Smooth muscle cell (in vitro differentiated cells): Measurements from ENCODE around the gene ZNF532. TPM values are rescaled to one million over a fixed set of nuclear protein-coding genes. Genes with fewer than 3 reads are reported as not detected.
A peak's percentile ranks its signal among the peaks of the same experiment; 100 is the strongest.

Source experiments
- DNase-seq: peaks from one replicate; lab custom pipeline; 2025; ENCODE audit not compliant: unreplicated experiment; lab: John Stamatoyannopoulos, UW
- H2AFZ ChIP-seq: fragments of 200-600 bp; sonication (generic); 2 replicates; pipeline ENCODE4 v1.6.0; 2016; ENCODE audit warnings: antibody characterized with exemption, low read depth, mild to moderate bottlenecking
- H3F3A ChIP-seq: fragments of 200-600 bp; sonication (generic); 2 replicates; pipeline ENCODE4 v1.6.0; 2017; ENCODE audit warnings: antibody characterized with exemption, low read depth
- H3K27ac ChIP-seq: fragments of 200-600 bp; sonication (generic); 2 replicates; pipeline ENCODE4 v1.5.1; 2016; ENCODE audit warnings: low read depth, mild to moderate bottlenecking
- H3K27me3 ChIP-seq: fragments of 200-600 bp; sonication (generic); 2 replicates; pipeline ENCODE4 v1.6.1; 2016; ENCODE audit warnings: low read depth, mild to moderate bottlenecking
- H3K36me3 ChIP-seq: fragments of 200-600 bp; sonication (generic); 2 replicates; pipeline ENCODE4 v1.5.1; 2016; ENCODE audit warnings: low read depth
- H3K4me1 ChIP-seq: fragments of 200-600 bp; sonication (generic); 2 replicates; pipeline ENCODE4 v1.5.1; 2016; ENCODE audit warnings: low read depth
- H3K4me2 ChIP-seq: fragments of 200-600 bp; sonication (generic); 2 replicates; pipeline ENCODE4 v1.6.0; 2016; ENCODE audit warnings: mild to moderate bottlenecking
- H3K4me3 ChIP-seq: fragments of 200-600 bp; sonication (generic); 2 replicates; pipeline ENCODE4 v1.5.1; 2016; ENCODE audit warnings: mild to moderate bottlenecking
- H3K79me2 ChIP-seq: fragments of 200-600 bp; sonication (generic); 2 replicates; pipeline ENCODE4 v1.6.0; 2016; ENCODE audit warnings: low read depth, mild to moderate bottlenecking
- H3K9ac ChIP-seq: fragments of 200-600 bp; sonication (generic); 2 replicates; pipeline ENCODE4 v1.6.0; 2016; ENCODE audit warnings: low read depth
- H3K9me3 ChIP-seq: fragments of 200-600 bp; sonication (generic); replicated peaks from 2 replicates; pipeline ENCODE4 v1.5.1; 2016; ENCODE audit warnings: low read depth
- H4K20me1 ChIP-seq: fragments of 200-600 bp; sonication (generic); 2 replicates; pipeline ENCODE4 v1.6.0; 2016; ENCODE audit warnings: low read depth
- CTCF ChIP-seq: fragments of 200-600 bp; sonication (generic); IDR thresholded peaks from 2 replicates; pipeline ENCODE4 v1.5.1; 2017; ENCODE audit warnings: borderline replicate concordance, mild to moderate bottlenecking, antibody characterized with exemption; ENCODE audit not compliant: insufficient read depth, poor library complexity, severe bottlenecking
- WGBS: methylation state at CpG from one replicate; pipeline ENCODE4 v1.1.7; 2016; ENCODE audit warnings: low lambda C conversion rate; 5-methylcytosine and 5-hydroxymethylcytosine counted together
- polyA plus RNA-seq: library from polyadenylated mRNA; unstranded; fragments of >200 nt; fragmentation: Nextera tagmentation; extraction: Ambion mirVana; gene quantifications from 2 replicates; pipeline ENCODE4 v1.2.1, GENCODE V29; 2016
- total RNA-seq: library from RNA; depleted of rRNA; stranded (reverse); fragments of >200 nt; gene quantifications from 2 replicates; pipeline ENCODE4 v1.2.3, GENCODE V29; 2014

The ZNF532 gene
- total and polyA plus RNA-seq, 2 experiments from 2014 or later = 31.6 to 126 TPM

- Histone ChIP-seq H3F3A (no peaks in the 10 kb centered on the region), H4K20me1 (peaks cover 99% of the 10 kb centered on the region), H3K36me3 (no peaks in the 10 kb centered on the region), H3K4me1 (peaks cover 4% of the 10 kb centered on the region), H3K9ac (no peak overlapping the region), H3K4me3 (no peak overlapping the region), H3K4me2 (no peak overlapping the region), H3K27me3 (no peaks in the 10 kb centered on the region), H3K27ac (peak overlapping the region; percentile 58), H3K79me2 (peaks cover 96% of the 10 kb centered on the region), H2AFZ (no peak overlapping the region), H3K9me3 (no peaks in the 10 kb centered on the region)
- no peak for TF ChIP-seq CTCF
- no peak for DNase-seq
- WGBS = 93% methylated on average over 9 of the region's 9 CpGs
Observed at GRCh38 chr18:58898010-58898799, 33.5 kb downstream of the ZNF532 start.

GRCh38 chr18:58900015-58900649 is 35.5 kb downstream of the ZNF532 start:
- H3K27ac ChIP-seq = no peak overlapping the region
- H3F3A ChIP-seq = no peaks in the 10 kb centered on the region
- no peak for TF ChIP-seq CTCF
- no peaks in the 10 kb centered on the region for H3K36me3 ChIP-seq
- H3K4me3 ChIP-seq = no peak overlapping the region
- no peaks in the 10 kb centered on the region for H3K9me3 ChIP-seq
- WGBS = 68% methylated on average over 11 of the region's 11 CpGs
- peaks cover 96% of the 10 kb centered on the region for H3K79me2 ChIP-seq
- no peak overlapping the region for H3K9ac ChIP-seq
- H2AFZ ChIP-seq = no peak overlapping the region
- H3K4me2 ChIP-seq = no peak overlapping the region
- peaks cover 99% of the 10 kb centered on the region for H4K20me1 ChIP-seq
- DNase-seq = no peak
- no peaks in the 10 kb centered on the region for H3K27me3 ChIP-seq
- H3K4me1 ChIP-seq = peaks cover 6% of the 10 kb centered on the region

GRCh38 chr18:58901143-58901542 is 36.5 kb downstream of the ZNF532 start:
- DNase-seq = no peak
- H3K79me2 ChIP-seq = peaks cover 96% of the 10 kb centered on the region

More at GRCh38 chr18:58901143-58901542, 36.5 kb downstream of the ZNF532 start:
- 97% methylated on average over 11 of the region's 11 CpGs for WGBS
- Histone ChIP-seq H3F3A (no peaks in the 10 kb centered on the region), H3K4me2 (no peak overlapping the region), H3K27me3 (no peaks in the 10 kb centered on the region), H3K9me3 (no peaks in the 10 kb centered on the region), H3K36me3 (no peaks in the 10 kb centered on the region), H2AFZ (no peak overlapping the region), H3K4me3 (no peak overlapping the region), H3K9ac (no peak overlapping the region), H3K4me1 (peaks cover 6% of the 10 kb centered on the region), H4K20me1 (peaks cover 99% of the 10 kb centered on the region), H3K27ac (no peak overlapping the region)
- TF ChIP-seq CTCF = no peak
